ENCODE measurements around the gene DLG2.

The DLG2 gene

GRCh38 chr11:84543367-84544159, 1083.6 kb downstream of the DLG2 start:
- Histone ChIP-seq H3K9ac (ENCODE audit: low read length) (no peak overlapping the region), H3K27me3 (ENCODE audit: low read depth, low read length) (no peaks in the 10 kb centered on the region), H2AFZ (ENCODE audit: low read depth, low read length) (no peak overlapping the region; the same call in 1 of the 2 replicates), H3K36me3 (replicated peaks; ENCODE audit: low read depth, low read length) (peaks cover 6% of the 10 kb centered on the region), H3K4me3 (ENCODE audit: low read length) (no peak overlapping the region), H3K79me2 (ENCODE audit: low read length) (no peaks in the 10 kb centered on the region), H3K4me2 (ENCODE audit: low read length) (0 out of 2 replicates have a peak overlapping the region, but pooled peaks have one; percentile 5), H3K27ac (ENCODE audit: low read length) (no peak overlapping the region), H4K20me1 (ENCODE audit: insufficient read depth, low read length) (no peaks in the 10 kb centered on the region), H3K4me1 (ENCODE audit: low read length) (peaks cover 30% of the 10 kb centered on the region), H3K9me3 (ENCODE audit: insufficient read depth, low read length) (no peaks in the 10 kb centered on the region)
- peak; percentile 38 for TF ChIP-seq CTCF (IDR thresholded peaks at IDR 0.05; ENCODE audit: low read depth, low read length)
- no peak for TF ChIP-seq EZH2phosphoT487 (IDR thresholded peaks at IDR 0.05; ENCODE audit: low read depth)

- Histone ChIP-seq H2AFZ (ENCODE audit: low read depth, low read length) (peak overlapping the region; percentile 35; the same call in 1 of the 2 replicates), H3K9ac (ENCODE audit: low read length) (no peak overlapping the region), H3K36me3 (replicated peaks; ENCODE audit: low read depth, low read length) (peaks cover 4% of the 10 kb centered on the region), H3K27ac (ENCODE audit: low read length) (no peak overlapping the region), H3K27me3 (ENCODE audit: low read depth, low read length) (no peaks in the 10 kb centered on the region), H3K79me2 (ENCODE audit: low read length) (no peaks in the 10 kb centered on the region), H3K4me3 (ENCODE audit: low read length) (no peak overlapping the region), H3K4me2 (ENCODE audit: low read length) (peak overlapping the region; percentile 4; the same call in 1 of the 2 replicates), H3K9me3 (ENCODE audit: insufficient read depth, low read length) (no peaks in the 10 kb centered on the region), H3K4me1 (ENCODE audit: low read length) (peaks cover 29% of the 10 kb centered on the region), H4K20me1 (ENCODE audit: insufficient read depth, low read length) (no peaks in the 10 kb centered on the region)
- TF ChIP-seq EZH2phosphoT487 (IDR thresholded peaks at IDR 0.05; ENCODE audit: low read depth) (no peak), CTCF (IDR thresholded peaks at IDR 0.05; ENCODE audit: low read depth, low read length) (peak; percentile 15; the same call in 1 of the 2 replicates)
Observed at GRCh38 chr11:84541731-84542340, 1085.3 kb downstream of the DLG2 start.

- Histone ChIP-seq H3K79me2 (ENCODE audit: low read length) (no peaks in the 10 kb centered on the region), H3K4me2 (ENCODE audit: low read length) (no peak overlapping the region), H3K9me3 (ENCODE audit: insufficient read depth, low read length) (no peaks in the 10 kb centered on the region), H3K27me3 (ENCODE audit: low read depth, low read length) (no peaks in the 10 kb centered on the region), H4K20me1 (ENCODE audit: insufficient read depth, low read length) (no peaks in the 10 kb centered on the region), H3K9ac (ENCODE audit: low read length) (no peak overlapping the region), H3K4me1 (ENCODE audit: low read length) (peaks cover 3% of the 10 kb centered on the region), H3K36me3 (replicated peaks; ENCODE audit: low read depth, low read length) (no peaks in the 10 kb centered on the region), H2AFZ (ENCODE audit: low read depth, low read length) (no peak overlapping the region), H3K4me3 (ENCODE audit: low read length) (no peak overlapping the region), H3K27ac (ENCODE audit: low read length) (no peak overlapping the region)
- TF ChIP-seq EZH2phosphoT487 (IDR thresholded peaks at IDR 0.05; ENCODE audit: low read depth) = no peak
- no peak for TF ChIP-seq CTCF (IDR thresholded peaks at IDR 0.05; ENCODE audit: low read depth, low read length)
Observed at GRCh38 chr11:84536456-84536855, 1090.7 kb downstream of the DLG2 start.

- no peak overlapping the region for H3K27ac ChIP-seq (ENCODE audit: low read length)
- no peaks in the 10 kb centered on the region for H3K9me3 ChIP-seq (ENCODE audit: insufficient read depth, low read length)
- peaks cover 14% of the 10 kb centered on the region for H3K4me1 ChIP-seq (ENCODE audit: low read length)
- H4K20me1 ChIP-seq (ENCODE audit: insufficient read depth, low read length) = no peaks in the 10 kb centered on the region
- H3K36me3 ChIP-seq (replicated peaks; ENCODE audit: low read depth, low read length) = no peaks in the 10 kb centered on the region
- TF ChIP-seq CTCF (IDR thresholded peaks at IDR 0.05; ENCODE audit: low read depth, low read length) (no peak), EZH2phosphoT487 (IDR thresholded peaks at IDR 0.05; ENCODE audit: low read depth) (no peak)
- no peaks in the 10 kb centered on the region for H3K79me2 ChIP-seq (ENCODE audit: low read length)
- H3K27me3 ChIP-seq (ENCODE audit: low read depth, low read length) = no peaks in the 10 kb centered on the region
- no peak overlapping the region for H3K4me2 ChIP-seq (ENCODE audit: low read length)
- no peak overlapping the region for H3K9ac ChIP-seq (ENCODE audit: low read length)
- no peak overlapping the region for H3K4me3 ChIP-seq (ENCODE audit: low read length)
- H2AFZ ChIP-seq (ENCODE audit: low read depth, low read length) = no peak overlapping the region
Observed at GRCh38 chr11:84532364-84532763, 1094.8 kb downstream of the DLG2 start.
